ENCODE measurements around the gene NUCB2. TPM values are rescaled to one million over a fixed set of nuclear protein-coding genes. Genes with fewer than 3 reads are reported as not detected.

NUCB2 gene
- total and polyA plus RNA-seq, 10 of the 15 experiments (the other 5 are each of a cell fraction or from before 2014, with no cell fraction given), result 16.0 to 74.1 (median 52.1) TPM

DNA sequence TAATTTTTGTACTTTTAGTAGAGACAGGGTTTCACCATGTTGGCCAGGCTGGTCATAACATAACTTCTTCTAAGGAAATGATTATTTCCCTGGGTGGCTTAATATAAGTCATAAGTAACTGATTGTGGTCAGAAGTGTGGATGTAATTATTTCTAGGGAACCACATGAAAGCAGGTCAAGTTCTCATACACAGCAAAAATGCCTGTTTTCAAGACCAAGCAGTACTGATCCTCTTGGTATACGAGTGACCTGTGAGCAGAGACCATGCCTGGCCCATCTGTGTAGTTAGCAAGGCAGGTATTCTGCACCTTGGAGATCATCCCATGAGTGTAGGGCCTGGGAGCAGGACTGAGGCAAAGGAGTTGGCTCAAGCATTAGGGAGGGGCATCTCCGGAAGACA lies 32.5 kb upstream of the NUCB2 start (continued):
- TF ChIP-seq, protein P1, sequence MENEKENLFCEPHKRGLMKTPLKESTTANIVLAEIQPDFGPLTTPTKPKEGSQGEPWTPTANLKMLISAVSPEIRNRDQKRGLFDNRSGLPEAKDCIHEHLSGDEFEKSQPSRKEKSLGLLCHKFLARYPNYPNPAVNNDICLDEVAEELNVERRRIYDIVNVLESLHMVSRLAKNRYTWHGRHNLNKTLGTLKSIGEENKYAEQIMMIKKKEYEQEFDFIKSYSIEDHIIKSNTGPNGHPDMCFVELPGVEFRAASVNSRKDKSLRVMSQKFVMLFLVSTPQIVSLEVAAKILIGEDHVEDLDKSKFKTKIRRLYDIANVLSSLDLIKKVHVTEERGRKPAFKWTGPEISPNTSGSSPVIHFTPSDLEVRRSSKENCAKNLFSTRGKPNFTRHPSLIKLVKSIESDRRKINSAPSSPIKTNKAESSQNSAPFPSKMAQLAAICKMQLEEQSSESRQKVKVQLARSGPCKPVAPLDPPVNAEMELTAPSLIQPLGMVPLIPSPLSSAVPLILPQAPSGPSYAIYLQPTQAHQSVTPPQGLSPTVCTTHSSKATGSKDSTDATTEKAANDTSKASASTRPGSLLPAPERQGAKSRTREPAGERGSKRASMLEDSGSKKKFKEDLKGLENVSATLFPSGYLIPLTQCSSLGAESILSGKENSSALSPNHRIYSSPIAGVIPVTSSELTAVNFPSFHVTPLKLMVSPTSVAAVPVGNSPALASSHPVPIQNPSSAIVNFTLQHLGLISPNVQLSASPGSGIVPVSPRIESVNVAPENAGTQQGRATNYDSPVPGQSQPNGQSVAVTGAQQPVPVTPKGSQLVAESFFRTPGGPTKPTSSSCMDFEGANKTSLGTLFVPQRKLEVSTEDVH (IDR thresholded peaks at IDR 0.05; ENCODE audit: low read depth, partially characterized antibody), result no peak
- TF ChIP-seq KAT2A (conservative IDR thresholded peaks at IDR 0.05; ENCODE audit: control insufficient read depth, low read depth, low read length) (no peak), FOS (IDR thresholded peaks at IDR 0.05; ENCODE audit: borderline replicate concordance, extremely low read depth, insufficient read length) (no peak), CBX3 (IDR thresholded peaks at IDR 0.05; ENCODE audit: borderline replicate concordance, low read depth) (no peak), ATF7 (IDR thresholded peaks at IDR 0.05; ENCODE audit: low read depth) (no peak; the same call in 1 of the 2 replicates), HDAC6 (IDR thresholded peaks at IDR 0.05; ENCODE audit: unreplicated experiment) (no peak), RUNX3 (IDR thresholded peaks at IDR 0.05; ENCODE audit: low read length) (peak; percentile 98), CREB1 (IDR thresholded peaks at IDR 0.05; ENCODE audit: low read depth) (no peak), ASH2L (IDR thresholded peaks at IDR 0.05; ENCODE audit: borderline replicate concordance, low read depth) (no peak)
- TF ChIP-seq, protein P2, sequence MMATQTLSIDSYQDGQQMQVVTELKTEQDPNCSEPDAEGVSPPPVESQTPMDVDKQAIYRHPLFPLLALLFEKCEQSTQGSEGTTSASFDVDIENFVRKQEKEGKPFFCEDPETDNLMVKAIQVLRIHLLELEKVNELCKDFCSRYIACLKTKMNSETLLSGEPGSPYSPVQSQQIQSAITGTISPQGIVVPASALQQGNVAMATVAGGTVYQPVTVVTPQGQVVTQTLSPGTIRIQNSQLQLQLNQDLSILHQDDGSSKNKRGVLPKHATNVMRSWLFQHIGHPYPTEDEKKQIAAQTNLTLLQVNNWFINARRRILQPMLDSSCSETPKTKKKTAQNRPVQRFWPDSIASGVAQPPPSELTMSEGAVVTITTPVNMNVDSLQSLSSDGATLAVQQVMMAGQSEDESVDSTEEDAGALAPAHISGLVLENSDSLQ (IDR thresholded peaks at IDR 0.05), result no peak
- TF ChIP-seq, protein P3, sequence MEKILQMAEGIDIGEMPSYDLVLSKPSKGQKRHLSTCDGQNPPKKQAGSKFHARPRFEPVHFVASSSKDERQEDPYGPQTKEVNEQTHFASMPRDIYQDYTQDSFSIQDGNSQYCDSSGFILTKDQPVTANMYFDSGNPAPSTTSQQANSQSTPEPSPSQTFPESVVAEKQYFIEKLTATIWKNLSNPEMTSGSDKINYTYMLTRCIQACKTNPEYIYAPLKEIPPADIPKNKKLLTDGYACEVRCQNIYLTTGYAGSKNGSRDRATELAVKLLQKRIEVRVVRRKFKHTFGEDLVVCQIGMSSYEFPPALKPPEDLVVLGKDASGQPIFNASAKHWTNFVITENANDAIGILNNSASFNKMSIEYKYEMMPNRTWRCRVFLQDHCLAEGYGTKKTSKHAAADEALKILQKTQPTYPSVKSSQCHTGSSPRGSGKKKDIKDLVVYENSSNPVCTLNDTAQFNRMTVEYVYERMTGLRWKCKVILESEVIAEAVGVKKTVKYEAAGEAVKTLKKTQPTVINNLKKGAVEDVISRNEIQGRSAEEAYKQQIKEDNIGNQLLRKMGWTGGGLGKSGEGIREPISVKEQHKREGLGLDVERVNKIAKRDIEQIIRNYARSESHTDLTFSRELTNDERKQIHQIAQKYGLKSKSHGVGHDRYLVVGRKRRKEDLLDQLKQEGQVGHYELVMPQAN (conservative IDR thresholded peaks at IDR 0.05), result no peak

Measured in GM12878 (cell line).